HFFc6 (cell line): Measurements from ENCODE around the gene NKAIN1. TPM values are rescaled to one million over a fixed set of nuclear protein-coding genes. Genes with fewer than 3 reads are reported as not detected.

ENCODE experiments used
- DNase-seq: peaks from one replicate; pipeline ENCODE4 v3.0.0-alpha.2; 2018
- H3K27ac Mint-ChIP-seq: 2 replicates; pipeline ENCODE4 v1.8.0; 2020; ENCODE audit warnings: mild to moderate bottlenecking, mixed read lengths
- H3K27me3 Mint-ChIP-seq: 2 replicates; pipeline ENCODE4 v1.8.0; 2021; ENCODE audit warnings: mild to moderate bottlenecking, moderate library complexity, mixed read lengths; ENCODE audit not compliant: insufficient read depth
- H3K36me3 Mint-ChIP-seq: 2 replicates; pipeline ENCODE4 v1.8.0; 2021; ENCODE audit warnings: low read depth, mixed read lengths
- H3K4me1 Mint-ChIP-seq: 2 replicates; pipeline ENCODE4 v1.8.0; 2020; ENCODE audit warnings: low read depth, mixed read lengths
- H3K4me3 Mint-ChIP-seq: 2 replicates; pipeline ENCODE4 v1.8.0; 2020; ENCODE audit warnings: mild to moderate bottlenecking, moderate library complexity, mixed read lengths
- H3K9me3 Mint-ChIP-seq: 2 replicates; pipeline ENCODE4 v1.8.0; 2020; ENCODE audit warnings: mild to moderate bottlenecking, mixed read lengths
- CTCF ChIP-seq: fragments of 200-600 bp; sonication (generic); IDR thresholded peaks from 2 replicates; pipeline ENCODE4 v1.5.0; 2021; ENCODE audit warnings: antibody characterized with exemption, mild to moderate bottlenecking
- total RNA-seq, 6 experiments: library from RNA; stranded (reverse); fragmentation: NEBNext Ultra II Directional; extraction: Animal tissue kit (Norgen Biotek cat#: 25700); gene quantifications; 2 replicates in 1 of 6; 3 replicates in 5 of 6; pipeline ENCODE4 v1.2.3, GENCODE V29; 2021

Gene NKAIN1
- total RNA-seq, 6 experiments from 2014 or later: not detected

GRCh38 chr1:31234123-31234708 lies 5.5 kb downstream of the NKAIN1 start:
- Mint-ChIP-seq H3K4me3 (no peak overlapping the region), H3K27me3 (peaks cover 44% of the 10 kb centered on the region), H3K36me3 (no peaks in the 10 kb centered on the region), H3K9me3 (no peaks in the 10 kb centered on the region), H3K27ac (no peak overlapping the region), H3K4me1 (peaks cover 7% of the 10 kb centered on the region)
- TF ChIP-seq CTCF: no peak
- no peak for DNase-seq

GRCh38 chr1:31232689-31233088 lies 7.0 kb downstream of the NKAIN1 start:
- no peak for DNase-seq

GRCh38 chr1:31231802-31232201 lies 7.9 kb downstream of the NKAIN1 start:
- Mint-ChIP-seq H3K4me1 (no peaks in the 10 kb centered on the region), H3K9me3 (no peaks in the 10 kb centered on the region), H3K4me3 (no peak overlapping the region), H3K36me3 (no peaks in the 10 kb centered on the region), H3K27me3 (peaks cover 40% of the 10 kb centered on the region), H3K27ac (no peak overlapping the region)
- no peak for DNase-seq
- TF ChIP-seq CTCF: no peak

More at GRCh38 chr1:31232689-31233088, 7.0 kb downstream of the NKAIN1 start:
- Mint-ChIP-seq H3K27ac (no peak overlapping the region), H3K27me3 (peaks cover 42% of the 10 kb centered on the region), H3K4me3 (no peak overlapping the region), H3K36me3 (no peaks in the 10 kb centered on the region), H3K4me1 (no peaks in the 10 kb centered on the region), H3K9me3 (no peaks in the 10 kb centered on the region)
- TF ChIP-seq CTCF: no peak

- DNase-seq: no peak
- H3K9me3 Mint-ChIP-seq: no peaks in the 10 kb centered on the region
- H3K4me1 Mint-ChIP-seq: no peaks in the 10 kb centered on the region
- no peaks in the 10 kb centered on the region for H3K36me3 Mint-ChIP-seq
- no peak for TF ChIP-seq CTCF
- H3K27me3 Mint-ChIP-seq: peaks cover 35% of the 10 kb centered on the region
- H3K4me3 Mint-ChIP-seq: no peak overlapping the region
- H3K27ac Mint-ChIP-seq: no peak overlapping the region
Observed at GRCh38 chr1:31230378-31230777, 9.3 kb downstream of the NKAIN1 start.

- Mint-ChIP-seq H3K4me1 (no peaks in the 10 kb centered on the region), H3K4me3 (no peak overlapping the region), H3K36me3 (no peaks in the 10 kb centered on the region), H3K27ac (no peak overlapping the region), H3K9me3 (no peaks in the 10 kb centered on the region), H3K27me3 (peaks cover 32% of the 10 kb centered on the region; the same call in 1 of the 2 replicates)
- no peak for DNase-seq
- TF ChIP-seq CTCF: no peak
Observed at GRCh38 chr1:31228986-31229385, 10.7 kb downstream of the NKAIN1 start.
